OCI-LY7 (cell line): ENCODE measurements around the gene IFNGR2. TPM values are rescaled to one million over a fixed set of nuclear protein-coding genes. Genes with fewer than 3 reads are reported as not detected.

ENCODE experiments used
- BruUV-seq: library from RNA; stranded (reverse); fragments of 400-500 nt; replicated peaks from 2 replicates; lab custom pipeline; 2021; lab: Mats Ljungman, UMichigan
- CTCF ChIA-PET: fragments of 300-600 bp; sonication (Branson Sonifier 250); formaldehyde crosslinking; loops from one replicate; lab custom pipeline; 2022; ENCODE audit warnings: antibody characterized with exemption; ENCODE audit not compliant: unreplicated experiment; lab: Charles Lee
- POLR2A ChIA-PET: fragments of 300-600 bp; sonication (Branson Sonifier 250); formaldehyde crosslinking; loops from one replicate; lab custom pipeline; 2022; ENCODE audit warnings: antibody characterized with exemption; lab: Charles Lee
- DNase-seq: peaks from one replicate; pipeline ENCODE4 v3.0.0-alpha.2; 2015; ENCODE audit warnings: low spot score
- H2AFZ ChIP-seq: fragments of 200-600 bp; sonication (generic), shearing (Covaris generic); 2 replicates; pipeline ENCODE4 v1.6.1; 2014; ENCODE audit warnings: mild to moderate bottlenecking, antibody characterized with exemption, low read length, moderate library complexity
- H3K27ac ChIP-seq: fragments of 200-600 bp; sonication (generic); 2 replicates; pipeline ENCODE4 v1.5.1; 2014; ENCODE audit warnings: mixed run types, low read depth, mild to moderate bottlenecking, moderate library complexity, low read length, inconsistent platforms; ENCODE audit not compliant: poor library complexity, severe bottlenecking
- H3K36me3 ChIP-seq: fragments of 200-600 bp; sonication (generic); 2 replicates; pipeline ENCODE4 v1.6.1; 2014; ENCODE audit warnings: mild to moderate bottlenecking, antibody characterized with exemption, low read length, moderate library complexity, mixed read lengths; ENCODE audit not compliant: insufficient read depth
- H3K4me1 ChIP-seq: fragments of 200-600 bp; sonication (generic); 2 replicates; pipeline ENCODE4 v1.5.1; 2014; ENCODE audit warnings: mild to moderate bottlenecking, low read length; ENCODE audit not compliant: insufficient read depth, poor library complexity, severe bottlenecking
- H3K4me2 ChIP-seq: fragments of 200-600 bp; sonication (generic); 2 replicates; pipeline ENCODE4 v1.6.1; 2014; ENCODE audit warnings: mild to moderate bottlenecking, low read length
- H3K4me3 ChIP-seq: fragments of 200-600 bp; sonication (generic); 2 replicates; pipeline ENCODE4 v1.5.1; 2014; ENCODE audit warnings: mild to moderate bottlenecking, low read depth, low read length; ENCODE audit not compliant: poor library complexity, severe bottlenecking
- H3K79me2 ChIP-seq: fragments of 200-600 bp; sonication (generic); 2 replicates; pipeline ENCODE4 v1.6.1; 2016; ENCODE audit warnings: low read depth, mild to moderate bottlenecking, low read length, moderate library complexity, mixed read lengths; ENCODE audit not compliant: insufficient read depth
- H3K9me2 ChIP-seq: fragments of 200-600 bp; sonication (generic); 2 replicates; pipeline ENCODE4 v1.6.1; 2016; ENCODE audit warnings: mild to moderate bottlenecking, low read length, mixed read lengths; ENCODE audit not compliant: insufficient read depth
- H3K9me3 ChIP-seq: fragments of 200-600 bp; sonication (generic); 2 replicates; pipeline ENCODE4 v1.6.1; 2014; ENCODE audit warnings: mild to moderate bottlenecking, mixed run types, low read length, mixed read lengths
- H4K20me1 ChIP-seq: fragments of 200-600 bp; sonication (generic); 2 replicates; pipeline ENCODE4 v1.6.1; 2014; ENCODE audit warnings: mild to moderate bottlenecking, antibody characterized with exemption, low read length, moderate library complexity, mixed read lengths; ENCODE audit not compliant: insufficient read depth
- EZH2phosphoT487 ChIP-seq: fragments of 200-600 bp; sonication (generic); IDR thresholded peaks from 2 replicates; pipeline ENCODE4 v1.6.1; 2018; ENCODE audit warnings: low read depth, borderline replicate concordance, mild to moderate bottlenecking, mixed run types, antibody characterized with exemption, low read length, moderate library complexity, mixed read lengths
- intact Hi-C: fragments of 100-400 bp; cut with micrococcal nuclease; formaldehyde crosslinking; loops from one replicate; pipeline ENCODE4 v1.10.0; 2022; ENCODE audit not compliant: unreplicated experiment
- total RNA-seq, 2 experiments: library from RNA; depleted of rRNA in 1 of 2; stranded (reverse); fragments of >200 nt in 1 of 2; shearing (Covaris generic) in 1 of 2; gene quantifications; 2 replicates each; pipeline ENCODE4 v1.2.3, GENCODE V29; 2014 to 2022
- TF ChIP-seq, protein P1 (sequence below): fragments of 200-600 bp; sonication (generic); conservative IDR thresholded peaks from 2 replicates; pipeline ENCODE4 v1.5.1; 2014; ENCODE audit warnings: mild to moderate bottlenecking, antibody characterized with exemption, low read length, moderate library complexity, mixed read lengths

IFNGR2 gene
- total RNA-seq, 2 experiments from 2014 or later = 70.2 to 86.9 TPM

DNA sequence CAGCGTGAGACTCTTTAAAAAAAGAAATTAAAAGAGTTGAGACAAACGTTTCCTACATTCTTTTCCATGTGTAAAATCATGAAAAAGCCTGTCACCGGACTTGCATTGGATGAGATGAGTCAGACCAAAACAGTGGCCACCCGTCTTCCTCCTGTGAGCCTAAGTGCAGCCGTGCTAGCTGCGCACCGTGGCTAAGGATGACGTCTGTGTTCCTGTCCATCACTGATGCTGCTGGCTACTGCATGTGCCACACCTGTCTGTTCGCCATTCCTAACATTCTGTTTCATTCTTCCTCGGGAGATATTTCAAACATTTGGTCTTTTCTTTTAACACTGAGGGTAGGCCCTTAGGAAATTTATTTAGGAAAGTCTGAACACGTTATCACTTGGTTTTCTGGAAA lies 47.2 kb upstream of the IFNGR2 start:
- Histone ChIP-seq H3K4me2 (no peak overlapping the region), H3K9me2 (no peaks in the 10 kb centered on the region), H3K4me1 (peaks cover 14% of the 10 kb centered on the region), H3K27ac (no peak overlapping the region), H3K4me3 (no peak overlapping the region), H3K9me3 (no peaks in the 10 kb centered on the region), H2AFZ (no peak overlapping the region), H3K36me3 (peaks cover 73% of the 10 kb centered on the region), H3K79me2 (no peaks in the 10 kb centered on the region), H4K20me1 (no peaks in the 10 kb centered on the region)
- TF ChIP-seq EZH2phosphoT487 = no peak
- TF ChIP-seq, protein P1, sequence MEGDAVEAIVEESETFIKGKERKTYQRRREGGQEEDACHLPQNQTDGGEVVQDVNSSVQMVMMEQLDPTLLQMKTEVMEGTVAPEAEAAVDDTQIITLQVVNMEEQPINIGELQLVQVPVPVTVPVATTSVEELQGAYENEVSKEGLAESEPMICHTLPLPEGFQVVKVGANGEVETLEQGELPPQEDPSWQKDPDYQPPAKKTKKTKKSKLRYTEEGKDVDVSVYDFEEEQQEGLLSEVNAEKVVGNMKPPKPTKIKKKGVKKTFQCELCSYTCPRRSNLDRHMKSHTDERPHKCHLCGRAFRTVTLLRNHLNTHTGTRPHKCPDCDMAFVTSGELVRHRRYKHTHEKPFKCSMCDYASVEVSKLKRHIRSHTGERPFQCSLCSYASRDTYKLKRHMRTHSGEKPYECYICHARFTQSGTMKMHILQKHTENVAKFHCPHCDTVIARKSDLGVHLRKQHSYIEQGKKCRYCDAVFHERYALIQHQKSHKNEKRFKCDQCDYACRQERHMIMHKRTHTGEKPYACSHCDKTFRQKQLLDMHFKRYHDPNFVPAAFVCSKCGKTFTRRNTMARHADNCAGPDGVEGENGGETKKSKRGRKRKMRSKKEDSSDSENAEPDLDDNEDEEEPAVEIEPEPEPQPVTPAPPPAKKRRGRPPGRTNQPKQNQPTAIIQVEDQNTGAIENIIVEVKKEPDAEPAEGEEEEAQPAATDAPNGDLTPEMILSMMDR = no peak
- BruUV-seq = no TSS peak
- DNase-seq = no peak
- ChIA-PET CTCF (no interaction called here), POLR2A (interaction anchor here (0.7 to 1.8 kb wide), 2 partner anchors 31 to 118 kb away, joined by 3 to 4 read pairs; partner anchors contain the start of gene IFNAR1)
- intact Hi-C loops = no loop called here

DNA sequence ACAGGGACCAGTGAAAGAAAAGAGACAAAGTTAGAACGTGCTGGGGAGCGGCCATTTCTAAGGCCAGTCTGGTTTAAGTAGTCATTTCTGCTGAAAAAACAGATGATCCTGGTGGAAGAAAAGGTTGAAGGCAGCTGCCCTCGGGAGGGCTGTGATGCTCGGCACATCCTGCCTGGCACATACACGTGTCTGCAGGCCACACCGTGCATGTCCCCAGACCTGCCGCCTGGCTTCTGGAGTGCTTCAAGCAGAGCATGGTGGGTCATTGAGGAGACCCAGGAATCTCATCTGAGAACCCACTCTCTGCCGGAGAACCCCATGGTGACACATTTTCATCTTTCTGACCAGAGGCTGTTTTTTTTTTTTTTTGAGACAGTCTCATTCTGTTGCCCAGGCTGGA lies 46.0 kb upstream of the IFNGR2 start:
- Histone ChIP-seq H3K4me1 (peaks cover 26% of the 10 kb centered on the region), H2AFZ (no peak overlapping the region), H3K27ac (no peak overlapping the region), H3K36me3 (peaks cover 62% of the 10 kb centered on the region), H3K4me2 (no peak overlapping the region), H4K20me1 (no peaks in the 10 kb centered on the region), H3K79me2 (no peaks in the 10 kb centered on the region), H3K9me2 (no peaks in the 10 kb centered on the region), H3K4me3 (no peak overlapping the region), H3K9me3 (no peaks in the 10 kb centered on the region; the same call in 1 of the 2 replicates)
- BruUV-seq = no TSS peak
- intact Hi-C loops = no loop called here
- ChIA-PET CTCF (no interaction called here), POLR2A (no interaction called here)
- TF ChIP-seq EZH2phosphoT487 = no peak
- TF ChIP-seq, protein P1 = no peak
- no peak for DNase-seq

DNA sequence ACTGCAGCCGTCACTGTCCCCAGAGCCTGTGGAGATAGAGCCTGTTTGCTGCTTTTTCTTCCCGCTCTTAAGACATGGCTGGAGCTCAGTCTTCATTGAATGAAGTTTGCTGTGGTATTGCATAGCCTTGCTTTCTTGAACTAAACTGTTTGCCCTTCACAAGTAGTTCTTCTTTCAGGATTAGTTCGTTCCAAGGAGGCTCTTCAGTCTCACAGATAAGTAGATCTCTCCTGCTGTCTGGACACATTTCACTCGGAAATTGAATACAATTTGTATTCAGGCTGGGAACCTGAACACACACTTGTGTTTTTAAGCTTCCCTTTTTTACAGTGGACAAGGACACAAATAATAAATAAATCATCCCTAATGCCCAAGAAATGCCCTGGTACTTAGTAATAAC lies 43.8 kb upstream of the IFNGR2 start:
- no peak overlapping the region for H3K4me3 ChIP-seq
- no peak overlapping the region for H3K4me2 ChIP-seq
- no peak for TF ChIP-seq EZH2phosphoT487
- TF ChIP-seq, protein P1 = no peak
- intact Hi-C loops = no loop called here
- no peak overlapping the region for H3K27ac ChIP-seq
- no peak overlapping the region for H2AFZ ChIP-seq
- CTCF ChIA-PET = no interaction called here
- no peak for DNase-seq
- peaks cover 7% of the 10 kb centered on the region; the same call in 1 of the 2 replicates for H3K9me3 ChIP-seq
- no peaks in the 10 kb centered on the region for H3K79me2 ChIP-seq
- peaks cover 37% of the 10 kb centered on the region for H3K4me1 ChIP-seq
- POLR2A ChIA-PET = interaction anchor here (0.5 to 2.1 kb wide), 4 partner anchors 13 to 117 kb away, joined by 3 to 12 read pairs (median 4); no protein-coding TSS in a partner anchor
- peaks cover 42% of the 10 kb centered on the region for H3K36me3 ChIP-seq
- H3K9me2 ChIP-seq = no peaks in the 10 kb centered on the region
- no peaks in the 10 kb centered on the region for H4K20me1 ChIP-seq
- no TSS peak for BruUV-seq
